GM18519 (cell line): Measurements from ENCODE around the gene TNFSF8.
A peak's percentile ranks its signal among the peaks of the same experiment; 100 is the strongest.

ENCODE experiments used
- ATAC-seq: cut with Tn5 transposase; IDR thresholded peaks from one replicate; pipeline ENCODE4 v1.9.1; 2021; ENCODE audit warnings: mild to moderate bottlenecking, moderate library complexity; ENCODE audit not compliant: unreplicated experiment, low FRiP score

Gene TNFSF8

GRCh38 chr9:114930056-114930812 is at the start of gene TNFSF8:
Gene TNFSF8 (minus strand): TSS chr9:114930591. CDS start chr9:114930303, 288 bp downstream.
- ATAC-seq, result no peak

GRCh38 chr9:114973216-114973615 is 42.8 kb upstream of the TNFSF8 start:
- ATAC-seq, result no peak

GRCh38 chr9:114972510-114973136 is 42.2 kb upstream of the TNFSF8 start:
- ATAC-seq, result no peak

GRCh38 chr9:114969269-114969668 is 38.9 kb upstream of the TNFSF8 start:
- ATAC-seq, result no peak

GRCh38 chr9:114968671-114969070 is 38.3 kb upstream of the TNFSF8 start:
- no peak for ATAC-seq

GRCh38 chr9:114965564-114965963 is 35.2 kb upstream of the TNFSF8 start:
- no peak for ATAC-seq

- no peak for ATAC-seq
Observed at GRCh38 chr9:114962809-114963208, 32.4 kb upstream of the TNFSF8 start.

- no peak for ATAC-seq
Observed at GRCh38 chr9:114960276-114960675, 29.9 kb upstream of the TNFSF8 start.

GRCh38 chr9:114958844-114959235 is 28.4 kb upstream of the TNFSF8 start:
- no peak for ATAC-seq

GRCh38 chr9:114958021-114958843 is 27.8 kb upstream of the TNFSF8 start:
- ATAC-seq, result peak; percentile 59

GRCh38 chr9:114957558-114957957 is 27.2 kb upstream of the TNFSF8 start:
- ATAC-seq, result peak; percentile 32

GRCh38 chr9:114954956-114955582 is 24.7 kb upstream of the TNFSF8 start:
- no peak for ATAC-seq

GRCh38 chr9:114953959-114954358 is 23.6 kb upstream of the TNFSF8 start:
- ATAC-seq, result no peak

- ATAC-seq, result no peak
Observed at GRCh38 chr9:114953046-114953445, 22.7 kb upstream of the TNFSF8 start.

GRCh38 chr9:114950761-114951160 is 20.4 kb upstream of the TNFSF8 start:
- ATAC-seq, result no peak

- no peak for ATAC-seq
Observed at GRCh38 chr9:114947058-114947457, 16.7 kb upstream of the TNFSF8 start.

GRCh38 chr9:114945616-114946412 is 15.4 kb upstream of the TNFSF8 start:
- no peak for ATAC-seq

GRCh38 chr9:114941376-114941775 is 11.0 kb upstream of the TNFSF8 start:
- no peak for ATAC-seq

GRCh38 chr9:114938687-114939575 is 8.5 kb upstream of the TNFSF8 start:
- ATAC-seq, result no peak
